BLaER1 treated with 17β-estradiol and CSF1 and Interleukin-3, amounts not matched to agents 10 nM and 100 nM (cell line): ENCODE measurements around the gene PRMT6.
"Not testable (repeated sequence)": the region's sequence is repeated elsewhere in the genome, so short reads cannot be mapped to it uniquely, and the experiment has no call there.

Source experiments
- H3K27ac ChIP-seq, 11 experiments: shearing (Covaris generic); formaldehyde crosslinking; 2 replicates each; pipeline ENCODE4 v1.8.1; 2022
- H3K27me3 ChIP-seq, 11 experiments: shearing (Covaris generic); formaldehyde crosslinking; 2 replicates each; pipeline ENCODE4 v1.8.1; 2022
- H3K36me3 ChIP-seq, 11 experiments: shearing (Covaris generic); formaldehyde crosslinking; 2 replicates each; pipeline ENCODE4 v1.8.1; 2022
- H3K4me1 ChIP-seq, 10 experiments: shearing (Covaris generic); formaldehyde crosslinking; 2 replicates each; pipeline ENCODE4 v1.8.1; 2022
- H3K4me2 ChIP-seq, 11 experiments: shearing (Covaris generic); formaldehyde crosslinking; 2 replicates each; pipeline ENCODE4 v1.8.1; 2022
- H3K4me3 ChIP-seq, 10 experiments: shearing (Covaris generic); formaldehyde crosslinking; 2 replicates each; pipeline ENCODE4 v1.8.1; 2022
- H3K9ac ChIP-seq, 11 experiments: shearing (Covaris generic); formaldehyde crosslinking; 2 replicates each; pipeline ENCODE4 v1.8.1; 2022
- H3K9me3 ChIP-seq, 11 experiments: shearing (Covaris generic); formaldehyde crosslinking; replicated peaks in 1 of 11; 2 replicates each; pipeline ENCODE4 v1.8.1; 2022
- H4K20me1 ChIP-seq, 11 experiments: shearing (Covaris generic); formaldehyde crosslinking; 2 replicates each; pipeline ENCODE4 v1.8.1; 2022
- Cebpa-rat ChIP-seq, 11 experiments: shearing (Covaris generic); IDR thresholded peaks; 2 replicates each; pipeline ENCODE4 v1.8.1; 2022

PRMT6 gene

GRCh38 chr1:107079249-107079648, 22.8 kb downstream of the PRMT6 start:
- Histone ChIP-seq H3K36me3 (no peaks in the 10 kb centered on the region), H3K27me3 (no peaks in the 10 kb centered on the region), H4K20me1 (no peaks in the 10 kb centered on the region), H3K4me3 (no peak overlapping the region), H3K27ac (no peak overlapping the region), H3K9ac (no peak overlapping the region), H3K9me3 (peaks cover 0 to 7% (median 0%) of the 10 kb centered on the region in 11 experiments; a peak in 4 of 22 replicates), H3K4me2 (no peak overlapping the region), H3K4me1 (no peaks in the 10 kb centered on the region)
- no peak for TF ChIP-seq Cebpa-rat (IDR thresholded peaks at IDR 0.05)

- no peaks in the 10 kb centered on the region for H3K4me1 ChIP-seq
- peaks cover 0 to 17% (median 5%) of the 10 kb centered on the region in 11 experiments; a peak in 12 of 22 replicates for H3K9me3 ChIP-seq
- TF ChIP-seq Cebpa-rat (IDR thresholded peaks at IDR 0.05) = no peak
- H3K27ac ChIP-seq = no peak overlapping the region
- no peak overlapping the region for H3K4me3 ChIP-seq
- no peaks in the 10 kb centered on the region for H4K20me1 ChIP-seq
- no peaks in the 10 kb centered on the region for H3K36me3 ChIP-seq
- H3K9ac ChIP-seq = no peak overlapping the region
- H3K4me2 ChIP-seq = no peak overlapping the region
- H3K27me3 ChIP-seq = no peaks in the 10 kb centered on the region
Measured at GRCh38 chr1:107081102-107081501, 24.6 kb downstream of the PRMT6 start.

- Histone ChIP-seq H3K9ac (no peak overlapping the region), H3K4me3 (no peak overlapping the region), H3K36me3 (no peaks in the 10 kb centered on the region), H3K4me1 (no peaks in the 10 kb centered on the region), H3K27ac (no peak overlapping the region), H3K27me3 (no peaks in the 10 kb centered on the region), H4K20me1 (no peaks in the 10 kb centered on the region), H3K9me3 (peaks cover 0 to 4% (median 0%) of the 10 kb centered on the region in 11 experiments; a peak in 1 of 22 replicates), H3K4me2 (no peak overlapping the region)
- TF ChIP-seq Cebpa-rat (IDR thresholded peaks at IDR 0.05) = peak in 4 of 11 experiments; percentile 29 to 62 (median 56); a peak in 5 of 22 replicates
Measured at GRCh38 chr1:107091418-107091817, 34.9 kb downstream of the PRMT6 start.

- H3K4me3 ChIP-seq, H3K4me2 ChIP-seq, H3K27ac ChIP-seq, H3K4me1 ChIP-seq, H3K27me3 ChIP-seq, H3K9ac ChIP-seq, H3K9me3 ChIP-seq, H3K36me3 ChIP-seq, H4K20me1 ChIP-seq: not testable (repeated sequence)
Measured at GRCh38 chr1:107093395-107093794, 36.9 kb downstream of the PRMT6 start.

- Histone ChIP-seq H3K4me2 (no peak overlapping the region), H4K20me1 (no peaks in the 10 kb centered on the region), H3K9me3 (0 out of 22 replicates have a peak, but pooled peaks cover 0 to 4% (median 0%) of the 10 kb centered on the region in 11 experiments), H3K4me1 (no peaks in the 10 kb centered on the region), H3K9ac (no peak overlapping the region), H3K27me3 (no peaks in the 10 kb centered on the region), H3K4me3 (no peak overlapping the region), H3K36me3 (no peaks in the 10 kb centered on the region), H3K27ac (no peak overlapping the region)
- no peak for TF ChIP-seq Cebpa-rat (IDR thresholded peaks at IDR 0.05)
Measured at GRCh38 chr1:107095647-107096046, 39.2 kb downstream of the PRMT6 start.

GRCh38 chr1:107096690-107097089, 40.2 kb downstream of the PRMT6 start:
- Histone ChIP-seq H3K4me1 (no peaks in the 10 kb centered on the region), H3K4me2 (no peak overlapping the region), H4K20me1 (no peaks in the 10 kb centered on the region), H3K36me3 (no peaks in the 10 kb centered on the region), H3K9me3 (0 out of 22 replicates have a peak, but pooled peaks cover 0 to 4% (median 0%) of the 10 kb centered on the region in 11 experiments), H3K4me3 (no peak overlapping the region), H3K27me3 (no peaks in the 10 kb centered on the region), H3K9ac (no peak overlapping the region), H3K27ac (no peak overlapping the region)
- no peak for TF ChIP-seq Cebpa-rat (IDR thresholded peaks at IDR 0.05)

- H3K9ac ChIP-seq = no peak overlapping the region
- no peaks in the 10 kb centered on the region for H3K36me3 ChIP-seq
- no peak overlapping the region for H3K4me2 ChIP-seq
- no peaks in the 10 kb centered on the region for H4K20me1 ChIP-seq
- H3K4me1 ChIP-seq = no peaks in the 10 kb centered on the region
- TF ChIP-seq Cebpa-rat (IDR thresholded peaks at IDR 0.05) = no peak
- H3K27ac ChIP-seq = no peak overlapping the region
- H3K9me3 ChIP-seq = 0 out of 22 replicates have a peak, but pooled peaks cover 0 to 4% (median 0%) of the 10 kb centered on the region in 11 experiments
- H3K4me3 ChIP-seq = no peak overlapping the region
- H3K27me3 ChIP-seq = no peaks in the 10 kb centered on the region
Measured at GRCh38 chr1:107098961-107099360, 42.5 kb downstream of the PRMT6 start.

GRCh38 chr1:107100331-107100984, 44.0 kb downstream of the PRMT6 start:
- Histone ChIP-seq H3K9me3 (0 out of 22 replicates have a peak, but pooled peaks cover 0 to 4% (median 0%) of the 10 kb centered on the region in 11 experiments), H4K20me1 (no peaks in the 10 kb centered on the region), H3K27ac (no peak overlapping the region), H3K4me2 (no peak overlapping the region), H3K4me1 (no peaks in the 10 kb centered on the region), H3K27me3 (no peaks in the 10 kb centered on the region), H3K9ac (no peak overlapping the region), H3K4me3 (no peak overlapping the region), H3K36me3 (no peaks in the 10 kb centered on the region)
- no peak for TF ChIP-seq Cebpa-rat (IDR thresholded peaks at IDR 0.05)

- Histone ChIP-seq H3K9me3 (no peaks in the 10 kb centered on the region), H3K27ac (no peak overlapping the region), H3K4me1 (no peaks in the 10 kb centered on the region), H4K20me1 (no peaks in the 10 kb centered on the region), H3K4me3 (no peak overlapping the region), H3K9ac (no peak overlapping the region), H3K27me3 (no peaks in the 10 kb centered on the region), H3K4me2 (no peak overlapping the region), H3K36me3 (no peaks in the 10 kb centered on the region)
- TF ChIP-seq Cebpa-rat (IDR thresholded peaks at IDR 0.05) = no peak
Measured at GRCh38 chr1:107105914-107106313, 49.4 kb downstream of the PRMT6 start.
